Stimulated activated CD8-positive, alpha-beta memory T cell treated with anti-CD3 and anti-CD28 coated beads, Interleukin-4, amount 100 ng/mL, for 1 hour (primary cell): Measurements from ENCODE around the gene SNX9.
A peak's percentile ranks its signal among the peaks of the same experiment; 100 is the strongest.
"Not testable (repeated sequence)": the region's sequence is repeated elsewhere in the genome, so short reads cannot be mapped to it uniquely, and the experiment has no call there.

Experiments used
- DNase-seq, 2 donors: peaks; one replicate each; pipeline ENCODE4 v3.0.0-alpha.2; 2020; ENCODE audit warnings: low read depth in 2 of 2, low spot score in 1 of 2

SNX9 gene

DNA sequence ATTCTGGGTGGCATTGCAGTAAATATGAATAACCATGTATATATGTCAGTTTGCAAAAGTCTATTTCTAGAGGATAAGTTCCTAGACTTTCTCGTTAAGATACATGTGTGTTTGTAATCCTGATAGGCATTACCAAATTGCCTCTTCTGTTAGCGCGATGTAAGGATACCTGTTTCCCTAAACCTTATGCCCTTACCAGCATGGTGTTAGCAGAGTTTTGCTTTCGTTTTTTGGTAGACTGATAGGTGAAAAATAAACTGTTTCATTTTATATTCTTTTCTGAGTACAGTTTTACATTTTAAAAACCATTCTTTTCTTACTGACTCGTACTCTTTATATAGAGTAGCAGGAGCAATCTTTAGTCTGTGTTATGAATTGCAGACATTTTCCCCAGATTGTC is 32.3 kb downstream of the SNX9 start:
- DNase-seq, result no peak

DNA sequence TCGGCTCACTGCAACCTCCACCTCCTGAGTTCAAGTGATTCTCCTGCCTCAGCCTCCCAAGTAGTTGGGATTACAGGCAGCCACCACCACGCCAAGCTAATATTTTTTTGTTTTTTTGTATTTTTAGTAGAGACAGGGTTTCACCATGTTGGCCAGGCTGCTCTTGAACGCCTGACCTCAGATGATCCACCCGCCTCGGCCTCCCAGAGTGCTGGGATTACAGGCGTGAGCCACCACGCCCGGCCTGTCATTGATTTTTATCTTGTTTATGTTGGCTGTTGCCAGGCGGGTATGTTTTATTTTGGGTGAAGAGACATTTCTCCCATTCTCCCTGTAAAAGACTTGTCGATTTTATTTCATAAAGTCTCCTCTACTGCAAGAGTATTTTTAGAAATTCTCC is 32.8 kb downstream of the SNX9 start:
- not testable (repeated sequence) for DNase-seq

- DNase-seq, result not testable (repeated sequence)
Measured at GRCh38 chr6:157858664-157859063, 35.6 kb downstream of the SNX9 start.

GRCh38 chr6:157859775-157860504 is 36.9 kb downstream of the SNX9 start:
- no peak for DNase-seq

GRCh38 chr6:157860505-157860991 is 37.5 kb downstream of the SNX9 start:
- no peak for DNase-seq

- DNase-seq, result no peak
Measured at GRCh38 chr6:157861184-157861583, 38.1 kb downstream of the SNX9 start.

DNA sequence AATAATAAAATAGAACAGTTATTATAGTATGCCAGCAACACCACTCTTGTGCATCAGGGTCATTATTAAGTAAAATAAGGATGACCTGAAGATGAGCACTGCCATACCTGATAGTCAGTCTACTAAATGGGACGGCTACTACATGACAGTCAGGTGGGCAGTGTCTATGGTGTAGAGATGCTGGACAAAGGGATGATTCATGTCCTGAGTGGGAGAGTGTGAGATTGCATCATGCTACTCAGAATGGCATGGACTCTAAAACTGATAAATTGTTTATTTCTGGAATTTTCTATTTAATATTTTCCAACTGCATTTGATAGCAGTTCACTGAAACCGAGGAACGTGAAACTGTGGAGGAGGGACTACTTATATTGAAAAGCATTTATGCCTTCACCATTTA is 38.8 kb downstream of the SNX9 start:
- DNase-seq, result no peak

DNA sequence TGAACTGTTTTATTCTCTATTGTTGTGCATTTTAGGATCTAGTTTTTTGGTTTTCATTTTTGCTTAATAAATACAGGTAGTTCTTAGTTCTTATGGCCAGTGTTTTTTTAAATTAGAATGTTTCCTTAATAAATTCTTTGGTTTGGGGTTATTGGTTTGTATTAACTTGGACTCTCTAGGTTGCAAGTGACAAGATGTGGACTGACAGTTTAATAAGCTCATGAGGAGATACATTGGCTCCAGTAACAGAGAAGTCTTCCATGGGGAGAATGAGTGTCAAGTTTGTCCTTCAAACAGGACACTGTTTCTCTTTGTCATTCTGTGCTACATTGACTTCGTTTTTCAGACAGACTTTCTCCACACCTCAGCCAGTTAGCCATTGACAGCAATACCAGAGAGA is 39.7 kb downstream of the SNX9 start:
- no peak for DNase-seq

DNA sequence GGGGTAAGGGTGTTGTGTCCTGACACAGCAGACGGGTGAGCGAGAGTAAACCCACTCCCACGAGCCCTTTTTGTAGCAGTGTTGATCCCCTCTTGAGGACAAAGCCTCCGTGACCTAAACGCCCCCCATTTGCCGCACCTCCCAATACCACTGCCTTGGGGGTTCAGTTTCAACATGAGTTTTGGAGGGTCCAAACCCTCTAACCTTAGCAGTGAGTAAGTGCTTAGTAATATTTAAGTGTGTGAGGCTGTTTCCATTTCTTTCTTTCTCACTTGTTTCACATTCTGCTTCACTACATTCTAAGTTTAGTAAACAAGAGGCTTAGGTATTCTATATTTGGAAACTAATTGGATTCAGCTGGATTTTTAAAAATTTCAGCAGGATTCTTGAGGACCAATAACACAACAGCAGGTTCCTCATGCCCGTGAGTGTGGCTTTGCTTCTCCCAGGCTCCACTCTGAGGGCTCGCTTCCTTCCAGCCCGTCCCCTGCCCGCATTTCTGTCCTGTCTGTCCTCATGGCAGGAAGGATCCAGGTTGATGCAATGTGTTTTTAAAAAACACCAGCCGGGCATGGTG is 41.2 kb downstream of the SNX9 start:
- DNase-seq, result no peak

DNA sequence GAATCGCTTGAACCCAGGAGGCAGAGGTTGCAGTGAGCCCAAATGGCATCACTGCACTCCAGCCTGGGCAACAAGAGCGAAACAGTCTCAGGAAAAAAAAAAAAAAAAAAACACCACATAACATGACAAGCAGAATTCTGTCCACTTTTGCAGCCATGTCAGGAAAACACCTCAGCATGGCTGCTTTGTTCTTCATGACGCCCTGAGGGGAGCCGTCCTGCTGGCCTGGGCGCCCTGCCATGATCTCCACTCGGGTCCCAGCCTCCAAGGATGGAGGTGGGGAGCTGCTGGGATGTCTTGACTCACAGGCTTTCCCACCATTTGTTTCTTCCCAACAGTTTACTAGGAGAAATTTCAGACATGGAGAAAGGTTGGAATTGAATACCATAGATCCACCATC is 42.2 kb downstream of the SNX9 start:
- DNase-seq, result no peak

GRCh38 chr6:157867155-157867559 is 44.1 kb downstream of the SNX9 start:
- no peak for DNase-seq

- no peak for DNase-seq
Measured at GRCh38 chr6:157867981-157868380, 44.9 kb downstream of the SNX9 start.

DNA sequence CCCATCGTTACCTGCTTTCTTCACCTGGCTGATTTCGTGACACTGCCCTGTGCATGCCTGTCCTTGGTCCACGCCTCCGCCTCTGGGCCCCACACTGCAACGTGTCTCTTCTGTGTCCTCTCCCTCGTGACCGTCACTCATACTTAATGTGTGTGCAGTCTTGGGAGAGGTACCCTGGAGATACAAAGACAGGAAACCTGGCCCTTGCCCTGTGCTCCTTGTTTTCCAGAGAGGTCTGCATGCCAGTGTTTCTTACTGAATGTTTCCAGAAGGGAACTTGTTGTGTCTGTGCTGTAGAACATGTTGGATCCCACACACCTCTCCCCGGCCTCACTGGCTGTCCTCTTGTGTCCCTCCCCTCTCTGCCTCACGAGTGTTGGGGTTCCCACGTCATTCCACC is 45.8 kb downstream of the SNX9 start:
- no peak for DNase-seq

GRCh38 chr6:157869673-157870302 is 46.7 kb downstream of the SNX9 start:
- no peak for DNase-seq

- DNase-seq, result peak; percentile 66 to 69
Measured at GRCh38 chr6:157873735-157874344, 50.8 kb downstream of the SNX9 start.

DNA sequence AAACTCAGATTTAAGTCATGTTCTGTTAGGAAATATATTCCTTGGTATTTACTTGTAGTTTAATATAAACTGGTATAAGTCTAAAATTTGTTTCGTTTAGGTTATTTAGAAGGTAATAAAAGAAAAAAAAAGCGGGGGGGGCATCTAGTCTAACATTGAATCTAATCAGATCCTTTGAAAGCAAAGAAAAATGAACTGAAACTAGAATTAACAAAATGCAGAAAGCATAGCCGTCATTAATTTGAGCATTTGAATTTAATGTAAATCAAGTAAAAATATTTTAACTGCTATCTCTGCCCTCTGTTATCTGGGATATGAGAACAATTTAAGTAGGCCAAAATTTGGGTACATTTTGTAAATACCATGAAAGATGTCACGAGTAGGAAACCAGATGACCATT is 54.1 kb downstream of the SNX9 start:
- DNase-seq, result no peak

- DNase-seq, result no peak
Measured at GRCh38 chr6:157877573-157878438, 54.8 kb downstream of the SNX9 start.

DNA sequence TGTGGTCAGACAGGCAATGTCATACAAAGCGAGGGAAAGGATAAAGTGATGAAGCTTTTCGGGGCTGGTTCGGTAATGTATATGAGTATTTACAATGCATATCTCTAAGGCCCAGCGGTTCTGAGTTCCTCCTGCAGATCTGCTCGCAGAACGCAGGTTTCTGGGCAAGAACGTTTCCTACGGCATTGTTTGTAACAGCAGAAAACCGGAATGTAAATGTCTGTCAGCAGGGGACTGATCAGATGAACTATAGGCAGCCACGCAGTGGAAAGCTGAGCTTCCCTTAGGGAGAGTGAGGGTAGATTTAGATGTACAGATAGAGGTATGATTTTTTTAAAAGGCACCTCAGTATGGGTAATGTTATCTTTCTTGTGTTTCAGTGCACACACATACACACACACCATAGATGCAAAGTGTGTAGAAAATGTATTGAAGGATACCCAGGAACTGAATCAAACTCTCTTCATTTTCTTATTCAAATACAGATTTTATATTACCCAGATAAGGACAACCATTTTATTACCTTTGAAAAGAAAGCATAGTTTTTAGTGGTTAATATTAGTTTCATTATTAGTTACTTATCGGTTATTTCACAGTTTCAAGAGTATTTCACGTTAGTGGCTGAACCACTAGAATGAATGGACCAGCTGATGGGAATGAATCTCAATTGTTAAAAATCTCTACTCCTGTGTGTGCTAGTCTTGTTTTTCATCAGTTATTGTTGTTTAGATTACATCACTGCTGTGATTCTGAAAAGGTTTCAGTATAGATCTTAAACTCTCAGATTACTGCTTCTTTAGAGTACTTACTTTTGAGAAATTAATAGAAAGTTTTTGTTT is 56.2 kb downstream of the SNX9 start:
- DNase-seq, result no peak

- no peak for DNase-seq
Measured at GRCh38 chr6:157879873-157880254, 56.8 kb downstream of the SNX9 start.

- DNase-seq, result no peak
Measured at GRCh38 chr6:157880534-157880933, 57.5 kb downstream of the SNX9 start.
